ENCODE data around the gene AOAH. TPM values are rescaled to one million over a fixed set of nuclear protein-coding genes. Genes with fewer than 3 reads are reported as not detected.

Gene AOAH
- total and polyA plus RNA-seq, 2 of the 4 experiments (the other 2 are of a cell fraction): not detected

DNA sequence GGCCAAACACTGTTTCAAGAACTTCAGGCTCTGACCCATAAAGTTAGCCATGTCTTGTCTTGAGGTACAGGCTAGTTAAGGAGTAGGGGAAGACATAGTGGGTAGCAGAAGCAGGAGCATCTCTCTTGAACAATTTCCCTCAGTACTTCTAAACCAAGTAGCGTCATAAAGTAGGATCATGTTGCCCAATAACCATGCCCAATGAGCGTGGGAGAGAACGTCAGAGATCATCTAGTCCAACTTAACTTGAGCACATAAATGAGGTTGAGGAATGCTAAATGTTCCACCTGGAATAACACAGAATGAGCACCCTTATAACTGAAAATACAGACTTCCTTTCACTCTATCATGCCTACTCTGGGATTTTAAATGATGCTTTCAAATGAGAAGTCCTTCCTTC lies 134.9 kb downstream of the AOAH start:
- no peak overlapping the region for H2BK5ac ChIP-seq (ENCODE audit: low read depth, low read length, poor library complexity, severe bottlenecking)
- no TSS peak for BruUV-seq (replicated peaks)
- no peak overlapping the region for H3K23ac ChIP-seq (ENCODE audit: low read depth, low read length)
- peaks cover 3% of the 10 kb centered on the region for H3K27me3 ChIP-seq (ENCODE audit: control insufficient read depth, insufficient read depth, low read length)
- no peak overlapping the region for H2BK15ac ChIP-seq (ENCODE audit: low read depth, low read length)
- H2BK20ac ChIP-seq (ENCODE audit: low read depth, low read length): no peak overlapping the region
- no peak for DNase-seq
- no peaks in the 10 kb centered on the region for H3K9me1 ChIP-seq (ENCODE audit: insufficient read depth, low read length)
- dilution Hi-C loops (cut with HindIII; ENCODE audit: low sequenced_read_pairs, unreplicated experiment) (no loop called here), intact Hi-C loops (cut with micrococcal nuclease) (no loop called here), in situ Hi-C loops (cut with MboI; ENCODE audit: low sequenced_read_pairs) (no loop called here)
- no peak overlapping the region for H2AK9ac ChIP-seq (replicated peaks; ENCODE audit: low read depth, low read length, poor library complexity)
- no peak overlapping the region for H4K8ac ChIP-seq (ENCODE audit: low read depth in 2 of 2, low read length in 2 of 2)
- no peak for TF ChIP-seq BHLHE40 (IDR thresholded peaks at IDR 0.05; ENCODE audit: low read depth, low read length)
- TF ChIP-seq, protein P1, sequence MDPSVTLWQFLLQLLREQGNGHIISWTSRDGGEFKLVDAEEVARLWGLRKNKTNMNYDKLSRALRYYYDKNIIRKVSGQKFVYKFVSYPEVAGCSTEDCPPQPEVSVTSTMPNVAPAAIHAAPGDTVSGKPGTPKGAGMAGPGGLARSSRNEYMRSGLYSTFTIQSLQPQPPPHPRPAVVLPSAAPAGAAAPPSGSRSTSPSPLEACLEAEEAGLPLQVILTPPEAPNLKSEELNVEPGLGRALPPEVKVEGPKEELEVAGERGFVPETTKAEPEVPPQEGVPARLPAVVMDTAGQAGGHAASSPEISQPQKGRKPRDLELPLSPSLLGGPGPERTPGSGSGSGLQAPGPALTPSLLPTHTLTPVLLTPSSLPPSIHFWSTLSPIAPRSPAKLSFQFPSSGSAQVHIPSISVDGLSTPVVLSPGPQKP (IDR thresholded peaks at IDR 0.05; ENCODE audit: borderline replicate concordance, low read depth, low read length): no peak
- TF ChIP-seq MXI1 (IDR thresholded peaks at IDR 0.05; ENCODE audit: borderline replicate concordance, low read depth, low read length): no peak
- no peak for TF ChIP-seq CEBPB (IDR thresholded peaks at IDR 0.05; ENCODE audit: low read depth, low read length)
- TF ChIP-seq NFE2L2 (IDR thresholded peaks at IDR 0.05; ENCODE audit: low read depth, low read length): no peak
- TF ChIP-seq, protein P2, sequence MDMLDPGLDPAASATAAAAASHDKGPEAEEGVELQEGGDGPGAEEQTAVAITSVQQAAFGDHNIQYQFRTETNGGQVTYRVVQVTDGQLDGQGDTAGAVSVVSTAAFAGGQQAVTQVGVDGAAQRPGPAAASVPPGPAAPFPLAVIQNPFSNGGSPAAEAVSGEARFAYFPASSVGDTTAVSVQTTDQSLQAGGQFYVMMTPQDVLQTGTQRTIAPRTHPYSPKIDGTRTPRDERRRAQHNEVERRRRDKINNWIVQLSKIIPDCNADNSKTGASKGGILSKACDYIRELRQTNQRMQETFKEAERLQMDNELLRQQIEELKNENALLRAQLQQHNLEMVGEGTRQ (IDR thresholded peaks at IDR 0.05; ENCODE audit: low read depth, low read length): no peak
- H4K20me1 ChIP-seq (ENCODE audit: insufficient read depth, low read length): no peaks in the 10 kb centered on the region
- H2AK5ac ChIP-seq (ENCODE audit: low read depth, low read length): no peak overlapping the region
- no peak overlapping the region for H3K4me2 ChIP-seq (ENCODE audit: low read depth, low read length)
- H4K5ac ChIP-seq (ENCODE audit: low read depth, low read length): no peak overlapping the region
- no peak overlapping the region for H3K14ac ChIP-seq (replicated peaks; ENCODE audit: low read depth, low read length)
- H4K91ac ChIP-seq (ENCODE audit: insufficient read depth, low read depth, low read length): no peak overlapping the region
- no peaks in the 10 kb centered on the region for H3K9me3 ChIP-seq (ENCODE audit: control insufficient read depth, insufficient read depth, low read length)
- POLR2A ChIA-PET (ENCODE audit: unreplicated experiment): no interaction called here
- no peaks in the 10 kb centered on the region for H3K79me1 ChIP-seq (ENCODE audit: low read depth in 1 of 2, low read length in 2 of 2)
- no peak overlapping the region for H3K27ac ChIP-seq (ENCODE audit: insufficient read depth, low read length)
- H3K4ac ChIP-seq (ENCODE audit: low read depth, low read length): no peak overlapping the region
- CTCF ChIA-PET: no interaction called here
- no peak overlapping the region for H3K56ac ChIP-seq (ENCODE audit: extremely low read depth, insufficient read depth, low read length)
- no peaks in the 10 kb centered on the region for H3K36me3 ChIP-seq (ENCODE audit: control insufficient read depth, insufficient read depth, low read length)
- H3K18ac ChIP-seq (ENCODE audit: low read depth, low read length): no peak overlapping the region
- no peaks in the 10 kb centered on the region for H3K4me1 ChIP-seq (ENCODE audit: control insufficient read depth, insufficient read depth, low read length)
- no peak overlapping the region for H2BK120ac ChIP-seq (ENCODE audit: low read depth, low read length)
- H3K4me3 ChIP-seq (ENCODE audit: insufficient read depth, low read depth, low read length): no peak overlapping the region
- no peak for ATAC-seq (ENCODE audit: low read depth)
- no peak overlapping the region for H3K9ac ChIP-seq (ENCODE audit: low read depth, low read length)
- H2AFZ ChIP-seq (replicated peaks; ENCODE audit: low read length, poor library complexity): no peak overlapping the region
- WGBS, 2 experiments (ENCODE audit: extremely low coverage in 2 of 2, insufficient read length in 1 of 2): no CpG with 5 or more reads among the region's 3 CpGs

Measured in IMR-90 (cell line).